Activated T-cell treated with anti-CD3 and anti-CD28 coated beads, Interleukin-2, amount 50 U/mL, for 1 hour (primary cell): Measurements from ENCODE around the gene CHST14.

ENCODE experiments used
- DNase-seq: peaks from one replicate; pipeline ENCODE4 v3.0.0-alpha.2; 2020

CHST14 gene

GRCh38 chr15:40498418-40498817 lies 27.6 kb downstream of the CHST14 start:
- no peak for DNase-seq

DNA sequence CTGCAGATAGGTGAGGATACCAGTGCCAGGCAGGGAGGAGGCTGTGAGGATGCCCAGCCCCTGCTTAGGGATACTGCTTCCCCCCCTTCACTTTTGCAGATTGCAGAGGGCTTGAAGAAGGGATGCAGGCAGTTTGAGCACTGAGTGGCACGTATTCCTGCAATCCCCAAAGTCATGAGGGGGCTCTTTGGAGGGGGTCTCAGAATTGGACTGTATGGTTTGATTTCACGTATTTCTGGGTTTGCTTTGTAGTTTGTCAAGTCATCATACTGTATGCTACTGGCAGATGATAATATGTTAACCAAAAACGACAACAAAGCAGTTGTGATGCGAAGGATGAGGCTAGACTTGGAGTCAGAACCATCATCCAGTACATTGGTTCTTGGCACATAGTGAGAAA lies 28.1 kb downstream of the CHST14 start:
- no peak for DNase-seq

GRCh38 chr15:40499931-40500330 lies 29.1 kb downstream of the CHST14 start:
- DNase-seq: no peak

DNA sequence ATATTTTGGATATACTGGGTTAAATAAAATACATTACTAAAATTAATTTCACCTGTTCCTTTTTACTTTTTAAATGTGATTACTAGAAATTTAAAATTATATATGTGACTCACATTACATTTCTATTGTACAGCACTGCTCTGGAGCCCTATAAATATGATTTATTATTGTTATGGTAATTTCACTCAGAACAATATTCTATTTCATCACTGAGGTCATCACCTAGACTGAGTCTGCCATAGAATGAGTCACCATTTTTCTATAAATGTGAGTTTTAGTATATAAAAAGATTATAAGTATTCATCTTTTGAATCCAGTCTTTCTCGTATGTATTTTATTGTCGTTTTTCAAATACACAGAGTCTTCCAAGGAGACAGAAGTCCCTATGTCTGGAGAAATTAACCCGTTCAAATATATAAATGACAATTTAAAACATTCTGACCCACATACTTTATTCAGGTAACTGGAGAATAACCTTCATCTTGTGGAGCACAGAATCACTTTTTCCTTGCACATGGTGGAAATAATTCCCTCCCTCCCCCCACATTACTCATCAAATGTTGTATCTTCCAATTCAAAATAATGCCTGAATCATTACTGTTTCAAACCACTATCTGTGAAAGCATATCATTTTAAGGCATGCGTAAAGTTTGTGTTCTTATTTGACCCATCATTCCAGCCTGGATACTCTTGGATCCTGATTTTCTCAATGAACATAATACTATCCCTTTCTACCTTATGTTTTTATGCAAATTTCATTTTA lies 30.0 kb downstream of the CHST14 start:
- DNase-seq: no peak

DNA sequence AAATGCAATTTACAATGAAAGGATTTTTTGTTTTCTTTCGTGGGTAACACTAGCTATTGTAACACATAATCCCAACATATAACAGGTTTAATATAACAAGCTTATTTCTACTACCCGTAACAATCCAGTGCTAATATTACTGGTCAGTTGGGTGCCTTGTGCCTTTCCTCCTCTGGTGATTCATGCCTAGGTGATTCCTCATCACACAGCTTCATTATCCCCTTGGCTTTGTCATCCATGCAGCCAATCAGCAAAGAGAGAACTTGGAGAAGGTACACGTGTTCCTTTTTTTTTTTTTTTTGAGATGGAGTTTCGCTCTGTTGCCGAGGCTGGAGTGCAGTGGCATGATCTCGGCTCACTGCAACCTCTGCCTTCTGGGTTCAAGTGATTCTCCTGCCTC lies 30.7 kb downstream of the CHST14 start:
- no peak for DNase-seq

DNA sequence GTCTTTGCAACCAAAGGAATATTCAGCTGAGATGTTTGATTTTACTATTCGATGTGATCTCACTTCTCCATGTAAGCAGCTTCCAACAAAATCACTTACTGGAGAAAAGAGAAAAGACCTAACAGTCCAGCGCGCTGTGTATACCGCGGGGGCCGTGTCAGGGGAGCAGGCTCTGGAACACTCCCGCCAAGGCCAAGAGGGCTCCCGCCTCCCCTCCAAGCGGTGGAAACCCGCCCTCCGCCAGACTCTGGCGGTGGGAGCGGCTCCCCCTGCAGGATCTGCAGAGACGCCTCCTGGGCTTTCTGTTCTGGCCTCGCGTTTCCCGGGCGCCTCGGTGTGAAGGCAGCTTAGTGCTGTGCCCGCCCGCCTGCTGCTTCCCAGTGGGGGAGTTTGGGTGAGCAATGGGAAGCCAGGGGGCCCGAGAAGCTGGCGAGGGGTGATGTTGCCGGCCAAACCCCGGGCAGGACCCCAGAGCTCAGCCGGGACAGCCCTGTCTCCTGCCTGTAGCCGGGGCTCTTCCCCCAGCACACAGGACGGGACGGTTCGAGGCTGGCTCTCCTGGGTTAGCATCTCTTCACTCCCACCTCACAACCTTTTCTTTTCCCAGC lies 36.3 kb downstream of the CHST14 start:
- peak; percentile 68 for DNase-seq

- no peak for DNase-seq
Observed at GRCh38 chr15:40508216-40508615, 37.4 kb downstream of the CHST14 start.

- no peak for DNase-seq
Observed at GRCh38 chr15:40510201-40510600, 39.4 kb downstream of the CHST14 start.

GRCh38 chr15:40511093-40511471 lies 40.3 kb downstream of the CHST14 start:
- DNase-seq: peak; percentile 25

DNA sequence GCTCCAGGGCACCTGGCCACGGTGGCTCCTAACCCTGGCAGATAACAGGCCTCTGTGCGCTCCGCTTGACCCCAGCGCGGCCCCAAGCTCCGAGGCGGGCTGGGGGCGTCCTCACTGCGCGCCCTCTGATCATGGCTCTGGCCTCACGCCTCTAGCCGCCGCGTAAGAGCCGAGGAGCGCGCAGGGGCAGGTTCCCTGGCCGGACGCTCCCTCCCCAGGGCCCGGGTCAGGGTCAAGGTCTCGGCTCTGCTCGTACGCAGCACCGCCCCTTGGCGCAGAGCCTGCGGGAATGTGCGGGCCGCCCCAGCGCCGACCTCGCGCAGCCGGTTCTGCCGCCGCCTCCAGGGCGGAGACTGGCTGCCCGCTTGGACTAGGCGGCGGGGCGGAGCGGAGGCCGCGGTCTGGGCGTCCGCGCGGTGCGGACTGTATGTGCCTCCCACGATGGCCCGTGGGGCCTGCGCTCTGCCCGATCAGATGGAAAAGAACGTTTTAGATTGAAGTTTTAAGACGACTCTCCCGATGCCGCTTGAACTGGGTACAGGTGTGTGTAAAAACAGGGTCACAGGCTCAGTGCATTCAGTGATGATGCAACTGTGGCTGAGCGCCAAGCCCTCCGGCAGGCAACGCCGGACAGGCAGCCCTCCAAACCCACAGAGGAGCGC lies 40.8 kb downstream of the CHST14 start:
- DNase-seq: peak; percentile 33

DNA sequence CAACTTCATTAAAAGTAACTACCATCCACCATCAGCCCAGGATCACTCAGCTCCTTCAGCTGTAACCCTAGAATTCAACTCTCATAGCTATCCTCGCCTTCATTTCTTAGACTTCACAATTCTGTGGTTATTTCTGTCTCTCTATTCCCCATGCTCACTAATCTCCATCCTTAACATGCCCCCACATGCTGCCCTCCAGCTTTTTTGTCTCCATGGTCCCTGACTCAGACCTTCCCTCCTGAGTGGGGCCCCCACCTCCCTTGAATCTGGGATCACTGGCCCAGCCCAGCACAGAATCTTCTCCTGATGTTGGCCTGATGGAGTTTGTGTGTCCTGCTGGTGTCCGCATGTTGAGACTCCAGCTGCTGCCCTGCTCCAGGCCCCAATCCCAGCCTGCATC lies 41.7 kb downstream of the CHST14 start:
- DNase-seq: no peak

DNA sequence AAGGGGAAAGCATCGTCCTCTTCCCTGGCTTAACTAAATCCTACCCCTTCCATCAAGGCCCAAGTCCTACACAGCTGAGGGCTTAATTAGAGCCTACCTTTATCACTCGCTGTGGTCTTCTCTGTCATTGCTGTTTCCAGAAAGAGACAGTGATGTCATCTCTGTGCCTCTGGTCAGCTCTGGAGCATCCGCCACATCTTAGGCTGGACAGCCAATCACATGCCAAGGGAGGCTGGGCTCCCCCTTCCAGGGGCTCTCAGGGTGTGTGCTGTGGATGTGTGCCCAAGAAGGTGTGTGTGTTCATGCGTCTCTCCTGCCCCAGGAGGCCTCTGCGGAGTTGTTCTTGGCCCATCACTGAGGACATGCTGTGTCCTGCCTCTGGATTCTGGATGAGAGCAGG lies 42.8 kb downstream of the CHST14 start:
- DNase-seq: no peak

- DNase-seq: no peak
Observed at GRCh38 chr15:40516322-40516721, 45.5 kb downstream of the CHST14 start.
